Measurements from ENCODE around the gene COL27A1. TPM values are rescaled to one million over a fixed set of nuclear protein-coding genes. Genes with fewer than 3 reads are reported as not detected.

The COL27A1 gene
- total RNA-seq, 2 experiments from 2014 or later, result not detected

GRCh38 chr9:114174876-114175771 is 19.8 kb downstream of the COL27A1 start:
- no peak overlapping the region for H3K4me3 ChIP-seq (ENCODE audit: low read depth, low read length, poor library complexity, severe bottlenecking)
- H3K4me2 ChIP-seq (ENCODE audit: low read length), result no peak overlapping the region
- H3K9me3 ChIP-seq (ENCODE audit: low read length), result no peaks in the 10 kb centered on the region
- TF ChIP-seq, protein P1, sequence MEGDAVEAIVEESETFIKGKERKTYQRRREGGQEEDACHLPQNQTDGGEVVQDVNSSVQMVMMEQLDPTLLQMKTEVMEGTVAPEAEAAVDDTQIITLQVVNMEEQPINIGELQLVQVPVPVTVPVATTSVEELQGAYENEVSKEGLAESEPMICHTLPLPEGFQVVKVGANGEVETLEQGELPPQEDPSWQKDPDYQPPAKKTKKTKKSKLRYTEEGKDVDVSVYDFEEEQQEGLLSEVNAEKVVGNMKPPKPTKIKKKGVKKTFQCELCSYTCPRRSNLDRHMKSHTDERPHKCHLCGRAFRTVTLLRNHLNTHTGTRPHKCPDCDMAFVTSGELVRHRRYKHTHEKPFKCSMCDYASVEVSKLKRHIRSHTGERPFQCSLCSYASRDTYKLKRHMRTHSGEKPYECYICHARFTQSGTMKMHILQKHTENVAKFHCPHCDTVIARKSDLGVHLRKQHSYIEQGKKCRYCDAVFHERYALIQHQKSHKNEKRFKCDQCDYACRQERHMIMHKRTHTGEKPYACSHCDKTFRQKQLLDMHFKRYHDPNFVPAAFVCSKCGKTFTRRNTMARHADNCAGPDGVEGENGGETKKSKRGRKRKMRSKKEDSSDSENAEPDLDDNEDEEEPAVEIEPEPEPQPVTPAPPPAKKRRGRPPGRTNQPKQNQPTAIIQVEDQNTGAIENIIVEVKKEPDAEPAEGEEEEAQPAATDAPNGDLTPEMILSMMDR (conservative IDR thresholded peaks at IDR 0.05; ENCODE audit: low read length), result no peak
- TF ChIP-seq EZH2phosphoT487 (IDR thresholded peaks at IDR 0.05; ENCODE audit: borderline replicate concordance, low read depth, low read length), result no peak
- intact Hi-C loops (cut with micrococcal nuclease; ENCODE audit: unreplicated experiment), result no loop called here
- CTCF ChIA-PET (ENCODE audit: unreplicated experiment), result interaction anchor here (1.0 kb wide), 1 partner anchor 12 kb away, joined by 3 read pairs; no protein-coding TSS in a partner anchor
- H3K27ac ChIP-seq (ENCODE audit: low read depth, low read length, poor library complexity, severe bottlenecking), result no peak overlapping the region
- no peak overlapping the region for H2AFZ ChIP-seq (ENCODE audit: low read length)
- H4K20me1 ChIP-seq (ENCODE audit: insufficient read depth, low read length), result no peaks in the 10 kb centered on the region
- no peaks in the 10 kb centered on the region for H3K79me2 ChIP-seq (ENCODE audit: insufficient read depth, low read depth, low read length)
- POLR2A ChIA-PET, result interaction anchor here (0.6 kb wide), 1 partner anchor 52 kb away, joined by 3 read pairs; no protein-coding TSS in a partner anchor
- no peaks in the 10 kb centered on the region for H3K9me2 ChIP-seq (ENCODE audit: insufficient read depth, low read length)
- no peaks in the 10 kb centered on the region for H3K4me1 ChIP-seq (ENCODE audit: insufficient read depth, low read length, poor library complexity, severe bottlenecking)
- no TSS peak for BruUV-seq (replicated peaks)
- no peaks in the 10 kb centered on the region for H3K36me3 ChIP-seq (ENCODE audit: insufficient read depth, low read length)
- DNase-seq (ENCODE audit: low spot score), result no peak

DNA sequence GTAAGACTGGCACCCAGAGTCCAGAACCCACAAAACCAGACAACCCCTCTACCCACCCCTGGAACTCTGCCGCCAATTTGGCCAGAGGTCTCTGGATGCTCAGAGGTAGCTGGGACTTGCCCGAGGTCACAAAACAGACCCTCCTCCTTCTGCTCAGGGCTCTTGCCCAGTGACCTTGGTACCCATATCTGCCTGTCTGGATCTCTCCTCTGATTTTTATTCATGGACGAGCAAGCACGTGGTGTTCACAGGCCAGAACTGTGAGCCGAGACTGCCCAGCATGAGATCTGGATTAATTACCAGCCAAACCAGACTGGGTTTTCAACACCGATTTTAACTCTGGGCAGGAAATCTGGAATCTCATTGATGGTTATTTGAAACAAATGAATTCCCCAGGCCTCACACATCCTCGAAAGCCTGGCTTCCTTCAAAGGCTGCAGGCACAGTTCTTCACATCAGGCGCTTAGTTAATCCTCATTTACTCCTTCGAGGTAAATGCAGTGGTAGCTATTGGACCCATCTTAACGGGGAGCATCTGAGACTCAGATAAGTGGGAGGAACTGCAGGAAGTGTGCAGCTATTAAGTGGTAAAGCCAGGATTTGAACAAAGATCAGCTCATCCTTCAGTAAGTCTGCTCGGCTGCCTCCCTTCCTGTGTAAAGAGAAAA is 21.4 kb downstream of the COL27A1 start:
- no peak for DNase-seq (ENCODE audit: low spot score)
- Histone ChIP-seq H3K4me2 (ENCODE audit: low read length) (no peak overlapping the region), H3K4me3 (ENCODE audit: low read depth, low read length, poor library complexity, severe bottlenecking) (no peak overlapping the region), H4K20me1 (ENCODE audit: insufficient read depth, low read length) (no peaks in the 10 kb centered on the region), H3K9me3 (ENCODE audit: low read length) (no peaks in the 10 kb centered on the region), H2AFZ (ENCODE audit: low read length) (no peak overlapping the region), H3K79me2 (ENCODE audit: insufficient read depth, low read depth, low read length) (no peaks in the 10 kb centered on the region), H3K4me1 (ENCODE audit: insufficient read depth, low read length, poor library complexity, severe bottlenecking) (no peaks in the 10 kb centered on the region), H3K27ac (ENCODE audit: low read depth, low read length, poor library complexity, severe bottlenecking) (no peak overlapping the region), H3K9me2 (ENCODE audit: insufficient read depth, low read length) (no peaks in the 10 kb centered on the region), H3K36me3 (ENCODE audit: insufficient read depth, low read length) (no peaks in the 10 kb centered on the region)
- TF ChIP-seq EZH2phosphoT487 (IDR thresholded peaks at IDR 0.05; ENCODE audit: borderline replicate concordance, low read depth, low read length), result no peak
- TF ChIP-seq, protein P1 (conservative IDR thresholded peaks at IDR 0.05; ENCODE audit: low read length), result no peak
- BruUV-seq (replicated peaks), result no TSS peak
- CTCF ChIA-PET (ENCODE audit: unreplicated experiment), result no interaction called here
- POLR2A ChIA-PET, result interaction anchor here (0.6 to 1.1 kb wide), 2 partner anchors 29 to 162 kb away, joined by 3 to 4 read pairs; no protein-coding TSS in a partner anchor
- intact Hi-C loops (cut with micrococcal nuclease; ENCODE audit: unreplicated experiment), result no loop called here
